NT2/D1 (cell line): ENCODE measurements around the gene SHB.

Experiments
- SUZ12 ChIP-seq: IDR thresholded peaks from 2 replicates; pipeline ENCODE4 v1.6.1; 2011; ENCODE audit not compliant: insufficient read length, insufficient read depth; ENCODE audit errors: extremely low read depth
- YY1 ChIP-seq: IDR thresholded peaks from 2 replicates; pipeline ENCODE4 v1.6.1; 2011; ENCODE audit not compliant: insufficient read length, insufficient read depth
- ZNF274 ChIP-seq: IDR thresholded peaks from 2 replicates; pipeline ENCODE4 v1.6.1; 2011; ENCODE audit warnings: mild to moderate bottlenecking, low read depth, low read length

DNA sequence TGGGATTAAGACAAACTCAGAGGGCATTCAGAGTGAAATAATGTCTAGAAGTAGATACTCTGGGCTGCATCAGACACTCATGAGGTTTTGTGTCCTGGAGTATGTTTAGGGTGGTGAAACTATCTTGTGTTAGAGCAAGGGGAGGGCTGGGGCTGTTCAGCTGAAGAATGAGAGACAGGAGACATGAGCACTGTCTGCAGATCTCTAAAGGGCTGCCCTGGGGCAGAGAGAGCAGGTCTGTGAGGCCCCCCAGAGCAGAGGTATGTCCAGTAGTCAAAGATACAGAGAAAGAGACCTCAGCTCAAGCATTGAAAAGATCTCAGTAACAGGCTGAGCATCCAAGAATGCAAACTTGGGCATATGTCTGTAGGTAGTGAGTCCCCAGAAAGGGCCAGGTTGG is 45.9 kb upstream of the SHB start:
- TF ChIP-seq YY1: no peak
- no peak for TF ChIP-seq ZNF274
- TF ChIP-seq SUZ12: no peak
